Right lobe of liver (tissue), 6 donors: ENCODE measurements around the gene STMN3. TPM values are rescaled to one million over a fixed set of nuclear protein-coding genes. Genes with fewer than 3 reads are reported as not detected.
A peak's percentile ranks its signal among the peaks of the same experiment; 100 is the strongest.

Experiments used
- ATAC-seq, 4 donors: fragments of 200-7000 bp; cut with Tn5 transposase; one replicate each; pipeline ENCODE4 v1.9.1; 2020; ENCODE audit warnings: mild to moderate bottlenecking in 4 of 4, moderate library complexity in 4 of 4
- DNase-seq, 3 donors: peaks; one replicate each; pipeline ENCODE4 v3.0.0-alpha.2; 2020
- H3K27ac ChIP-seq, 3 donors: fragments of 200-600 bp; one replicate each; pipeline ENCODE4 v1.8.0; 2022
- H3K27me3 ChIP-seq, 2 donors: fragments of 200-600 bp; one replicate each; pipeline ENCODE4 v1.8.0; 2022
- H3K36me3 ChIP-seq, 4 donors: fragments of 200-600 bp; sonication (generic) in 1 of 4; one replicate each; pipeline versions ENCODE4 v1.5.1 to v1.8.0; 2017 to 2022; ENCODE audit warnings: control low read depth in 1 of 4
- H3K4me1 ChIP-seq, 4 donors: fragments of 200-600 bp; sonication (generic) in 1 of 4; one replicate each; pipeline versions ENCODE4 v1.5.1 to v1.8.0; 2017 to 2022; ENCODE audit warnings: control low read depth in 1 of 4
- H3K4me3 ChIP-seq, 3 donors: fragments of 200-600 bp; one replicate each; pipeline ENCODE4 v1.8.0; 2022
- H3K9me3 ChIP-seq, 4 donors: fragments of 200-600 bp; sonication (generic) in 1 of 4; one replicate each; pipeline versions ENCODE4 v1.5.1 to v1.8.0; 2017 to 2022; ENCODE audit warnings: control low read depth in 1 of 4
- CTCF ChIP-seq, 4 donors: fragments of 200-600 bp in 3 of 4; fragments of 450-650 bp in 1 of 4; IDR thresholded peaks; one replicate each; pipeline versions ENCODE4 v1.5.1 to v1.8.0; 2016 to 2022; ENCODE audit warnings: antibody characterized with exemption in 4 of 4, mild to moderate bottlenecking in 2 of 4
- POLR2A ChIP-seq: fragments of 450-650 bp; IDR thresholded peaks from one replicate; pipeline ENCODE4 v1.6.1; 2017; ENCODE audit warnings: antibody characterized with exemption, mild to moderate bottlenecking
- WGBS: methylation state at CpG from one replicate; pipeline ENCODE4 v1.1.6; 2018; ENCODE audit warnings: low coverage, low lambda C conversion rate; ENCODE audit not compliant: insufficient coverage; ENCODE audit errors: missing lambda C conversion rate; 5-methylcytosine and 5-hydroxymethylcytosine counted together
- intact Hi-C, 2 donors: fragments of 100-400 bp; cut with DNase I; formaldehyde crosslinking; loops; one replicate each; pipeline versions ENCODE4 v1.11.2 to v1.14.1; 2022
- total RNA-seq, 6 experiments: library from RNA; depleted of rRNA in 2 of 6; stranded (reverse); fragments of >200 nt in 2 of 6; fragmentation: NEBNext Ultra II Directional in 3 of 6; extraction: Animal tissue kit (Norgen Biotek cat#: 25700) in 3 of 6; gene quantifications; one replicate each; pipeline versions ENCODE4 v1.1.0 to v1.2.4, GENCODE V29; 2016 to 2023
- donor health status: DM: no; HTN: yes; CAD: no.
- donor health status: DM: no; HTN: no; CAD: no.
- donor health status: DM: no; HTN: no; CAD: no.
- donor health status: DM: no; HTN: yes; CAD: no.
- donor health status: DM: no; HTN: yes; CAD: no.

The STMN3 gene
- total RNA-seq, 6 experiments from 2014 or later = 0.43 to 1.6 (median 0.77) TPM

DNA sequence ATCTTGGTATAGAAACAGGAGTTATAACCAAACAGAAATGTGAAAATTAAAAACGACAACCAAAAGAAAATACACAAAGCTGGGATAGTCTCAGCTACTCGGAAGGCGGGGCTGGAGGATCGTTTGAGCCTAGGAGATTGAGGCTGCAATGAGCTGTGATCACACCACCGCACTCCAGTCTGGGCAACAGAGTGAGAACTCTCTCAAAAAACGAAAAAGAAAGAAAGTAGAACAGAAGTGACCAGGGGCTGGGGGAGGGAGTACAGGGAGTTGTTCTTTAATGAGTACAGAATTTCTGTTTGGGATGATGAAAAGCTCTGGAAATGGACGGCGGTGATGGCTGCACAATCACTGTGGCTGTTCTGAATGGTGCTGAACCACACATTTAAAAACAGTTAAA lies 32.2 kb downstream of the STMN3 start:
- no peak overlapping the region for H3K4me3 ChIP-seq
- DNase-seq = peak in 1 of 3 donors; percentile 5
- 77% methylated on average over 8 of the region's 8 CpGs for WGBS
- intact Hi-C loops = no loop called here
- H3K36me3 ChIP-seq = peaks cover 0 to 11% (median 0%) of the 10 kb centered on the region in 4 donors
- H3K27me3 ChIP-seq = no peaks in the 10 kb centered on the region
- no peak for ATAC-seq
- no peak overlapping the region for H3K27ac ChIP-seq
- no peak for TF ChIP-seq POLR2A
- no peak for TF ChIP-seq CTCF (IDR thresholded peaks at IDR 0.05)
- no peaks in the 10 kb centered on the region for H3K4me1 ChIP-seq
- no peaks in the 10 kb centered on the region for H3K9me3 ChIP-seq

- H3K27me3 ChIP-seq = no peaks in the 10 kb centered on the region
- no peak for DNase-seq
- H3K9me3 ChIP-seq = no peaks in the 10 kb centered on the region
- TF ChIP-seq POLR2A (no peak), CTCF (IDR thresholded peaks at IDR 0.05) (no peak)
- H3K27ac ChIP-seq = no peak overlapping the region
- H3K4me1 ChIP-seq = no peaks in the 10 kb centered on the region
- peaks cover 0 to 15% (median 0%) of the 10 kb centered on the region in 4 donors for H3K36me3 ChIP-seq
- intact Hi-C loops = no loop called here
- ATAC-seq = no peak
- WGBS = 91% methylated on average over 6 of the region's 13 CpGs
- H3K4me3 ChIP-seq = no peak overlapping the region
These were observed 33.7 kb downstream of the STMN3 start for GRCh38 chr20:63619505-63619904.

- Histone ChIP-seq H3K4me1 (no peaks in the 10 kb centered on the region), H3K4me3 (no peak overlapping the region), H3K9me3 (no peaks in the 10 kb centered on the region), H3K27ac (no peak overlapping the region), H3K27me3 (no peaks in the 10 kb centered on the region), H3K36me3 (peaks cover 0 to 15% (median 0%) of the 10 kb centered on the region in 4 donors)
- WGBS = 89% methylated on average over 8 of the region's 16 CpGs
- DNase-seq (peak in 1 of 3 donors; percentile 14), ATAC-seq (no peak)
- intact Hi-C loops = no loop called here
- TF ChIP-seq POLR2A (no peak), CTCF (IDR thresholded peaks at IDR 0.05) (no peak)
These were observed 34.1 kb downstream of the STMN3 start for GRCh38 chr20:63619086-63619485.

- Histone ChIP-seq H3K9me3 (no peaks in the 10 kb centered on the region), H3K27ac (no peak overlapping the region), H3K4me3 (no peak overlapping the region), H3K4me1 (no peaks in the 10 kb centered on the region), H3K27me3 (no peaks in the 10 kb centered on the region), H3K36me3 (peaks cover 0 to 15% (median 0%) of the 10 kb centered on the region in 4 donors)
- DNase-seq (peak in 1 of 3 donors; percentile 2), ATAC-seq (no peak)
- WGBS = 89% methylated on average over 3 of the region's 11 CpGs
- TF ChIP-seq CTCF (IDR thresholded peaks at IDR 0.05) (no peak), POLR2A (no peak)
- intact Hi-C loops = no loop called here
These were observed 34.8 kb downstream of the STMN3 start for GRCh38 chr20:63618291-63618980.
